Cardiac septum (tissue), 1 donor: Measurements from ENCODE around the gene TCF12. TPM values are rescaled to one million over a fixed set of nuclear protein-coding genes. Genes with fewer than 3 reads are reported as not detected.

ENCODE experiments used
- DNase-seq: peaks from one replicate; pipeline ENCODE4 v3.0.0-alpha.2; 2020; ENCODE audit warnings: low spot score
- intact Hi-C: fragments of 100-400 bp; cut with DNase I; formaldehyde crosslinking; loops from one replicate; pipeline ENCODE4 v1.14.0; 2022
- total RNA-seq: library from RNA; stranded (reverse); fragmentation: NEBNext Ultra II Directional; extraction: Animal tissue kit (Norgen Biotek cat#: 25700); gene quantifications from one replicate; pipeline ENCODE4 v1.2.1, GENCODE V29; 2021
- donor health status: DM: no; HTN: no; CAD: no.

Gene TCF12
- total RNA-seq, 1 donor from 2014 or later = 57.3 TPM

- intact Hi-C loops = no loop called here
- no peak for DNase-seq
Measured at GRCh38 chr15:57098896-57099295, 180.5 kb downstream of the TCF12 start.

- DNase-seq = no peak
- intact Hi-C loops = no loop called here
Measured at GRCh38 chr15:57100136-57100539, 181.7 kb downstream of the TCF12 start.

- intact Hi-C loops = no loop called here
- DNase-seq = no peak
Measured at GRCh38 chr15:57102858-57103257, 184.4 kb downstream of the TCF12 start.

- DNase-seq = no peak
- intact Hi-C loops = no loop called here
Measured at GRCh38 chr15:57108296-57108695, 189.9 kb downstream of the TCF12 start.

DNA sequence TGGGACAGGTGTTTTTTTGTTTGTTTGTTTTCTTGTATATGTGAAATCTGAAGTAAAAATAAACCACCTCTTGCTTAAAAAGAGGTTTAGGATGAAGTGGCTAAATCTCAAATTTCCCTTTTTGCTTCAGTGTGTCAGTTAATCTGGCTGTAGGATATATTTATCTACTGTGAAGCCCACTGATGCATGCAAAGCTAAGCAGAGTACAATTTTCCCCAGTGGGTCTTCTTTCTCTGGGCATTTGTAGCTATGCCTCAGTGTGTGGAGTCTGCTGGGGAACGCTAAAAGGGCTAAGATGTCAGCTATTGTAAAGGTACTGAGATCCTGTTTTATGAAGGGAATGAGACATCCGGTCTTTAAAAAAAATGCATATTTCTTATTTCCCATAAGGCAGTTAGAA lies 190.6 kb downstream of the TCF12 start:
- intact Hi-C loops = no loop called here
- DNase-seq = no peak

- intact Hi-C loops = no loop called here
- no peak for DNase-seq
Measured at GRCh38 chr15:57111002-57111401, 192.6 kb downstream of the TCF12 start.

GRCh38 chr15:57112178-57112577 lies 193.7 kb downstream of the TCF12 start:
- DNase-seq = no peak
- intact Hi-C loops = no loop called here

DNA sequence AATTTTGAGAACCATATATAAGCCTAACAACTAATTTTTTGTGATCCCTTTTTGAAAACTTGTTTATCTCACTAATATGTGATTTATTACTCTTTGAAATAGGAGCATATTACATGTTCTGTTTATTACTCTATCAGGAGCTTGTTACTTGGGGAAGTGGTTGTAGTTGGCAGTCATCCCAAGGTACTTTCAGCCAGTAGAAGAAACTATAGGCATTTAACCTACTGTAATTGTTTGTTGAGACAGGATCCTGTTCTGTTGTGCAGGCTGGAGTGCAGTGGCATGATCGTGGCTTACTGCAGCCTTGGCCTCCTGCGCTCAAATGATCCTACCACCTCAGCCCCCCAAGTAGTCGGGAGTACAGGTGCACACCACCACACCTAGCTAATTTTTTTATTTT lies 195.6 kb downstream of the TCF12 start:
- intact Hi-C loops = no loop called here
- DNase-seq = no peak

DNA sequence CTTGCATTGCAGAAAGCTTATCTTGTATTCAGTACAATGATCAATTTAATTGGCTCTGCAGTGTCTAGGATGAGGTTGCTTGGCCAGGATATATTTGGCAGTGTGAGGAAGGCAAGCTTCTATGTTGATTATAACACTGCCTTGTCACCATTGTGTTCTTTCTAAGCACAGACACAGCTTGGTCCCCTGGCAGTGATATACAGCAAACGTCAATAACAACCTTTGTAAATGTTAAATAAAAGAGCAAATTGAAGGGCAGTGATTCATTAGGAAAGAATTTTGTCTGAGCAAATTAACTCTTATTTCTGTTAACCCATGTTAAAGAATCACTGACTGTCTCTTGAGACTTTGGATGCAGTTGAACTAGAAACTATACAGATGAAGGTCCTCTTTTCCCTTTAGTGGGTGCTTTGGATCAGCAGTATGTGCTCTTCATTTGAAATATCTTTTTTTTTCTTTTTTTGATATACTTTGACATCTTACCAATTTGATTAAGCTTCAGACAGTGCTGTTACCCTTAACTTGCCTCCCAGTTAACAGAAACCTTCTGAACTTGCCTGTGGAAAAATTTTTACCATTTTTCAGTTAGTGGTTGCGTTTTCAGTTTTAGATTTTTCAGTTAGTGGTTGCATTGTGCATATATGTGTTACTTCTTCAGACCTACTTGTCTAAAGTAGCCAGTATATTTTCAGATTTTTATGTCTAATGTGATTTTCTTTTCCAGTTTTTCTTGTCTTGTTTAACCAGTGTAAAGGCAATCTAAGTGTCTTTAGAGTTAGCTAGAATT lies 199.8 kb downstream of the TCF12 start:
- DNase-seq = no peak
- intact Hi-C loops = no loop called here

DNA sequence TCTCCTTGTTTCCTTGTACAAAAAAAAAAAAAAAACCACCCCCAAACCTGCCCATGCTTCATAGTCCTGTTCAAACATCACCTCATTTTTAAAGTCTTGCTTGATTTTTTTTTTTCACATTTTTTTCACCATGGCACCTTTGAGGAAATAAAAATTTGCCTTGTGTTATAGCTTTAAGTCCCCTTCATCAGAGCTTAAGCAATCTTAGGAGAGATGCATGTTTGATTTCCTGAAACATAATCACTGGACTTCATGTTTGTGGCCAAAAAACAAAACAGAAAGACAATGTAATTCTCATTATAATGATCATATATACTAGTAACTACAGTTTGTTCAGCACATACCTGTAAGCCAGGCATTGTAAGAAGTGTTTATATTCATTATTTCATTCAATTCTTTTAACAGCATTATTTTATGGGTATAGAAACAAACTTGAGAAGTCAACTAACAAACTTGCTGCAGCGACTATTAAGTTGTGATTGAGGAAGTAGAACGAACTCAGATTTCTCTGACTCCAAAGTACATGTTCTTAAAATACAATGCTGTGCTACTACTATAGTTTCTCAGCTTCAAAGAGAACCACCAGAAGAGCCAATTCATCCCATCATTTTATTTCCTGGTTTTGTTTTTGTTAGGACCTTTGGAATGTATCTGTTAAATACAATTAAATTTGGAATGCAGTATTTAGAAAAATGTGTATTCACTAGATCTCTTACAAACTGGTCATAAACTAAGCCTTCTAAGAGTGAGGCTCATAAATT lies 203.8 kb downstream of the TCF12 start:
- intact Hi-C loops = no loop called here

DNA sequence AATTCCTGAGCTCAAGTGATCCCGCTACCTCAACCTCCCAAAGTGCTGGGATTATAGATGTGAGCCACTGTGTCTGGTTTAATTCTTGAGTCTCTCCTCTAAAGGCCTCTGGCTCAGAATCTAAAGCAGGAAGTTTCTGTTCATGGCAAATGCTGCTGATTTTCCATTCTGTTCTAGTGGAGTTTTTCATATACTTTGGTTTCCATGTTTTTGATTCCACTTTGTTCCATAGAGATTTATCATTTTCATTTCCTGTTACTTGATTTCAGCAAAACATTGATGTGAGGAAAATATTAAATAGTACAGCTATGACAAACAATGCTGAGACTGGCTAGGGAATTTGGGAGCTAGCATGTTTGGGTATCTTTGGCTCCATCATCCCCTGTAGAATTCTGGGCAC lies 205.6 kb downstream of the TCF12 start:
- intact Hi-C loops = no loop called here

More for the DNA sequence above, 203.8 kb downstream of the TCF12 start:
- no peak for DNase-seq

DNA sequence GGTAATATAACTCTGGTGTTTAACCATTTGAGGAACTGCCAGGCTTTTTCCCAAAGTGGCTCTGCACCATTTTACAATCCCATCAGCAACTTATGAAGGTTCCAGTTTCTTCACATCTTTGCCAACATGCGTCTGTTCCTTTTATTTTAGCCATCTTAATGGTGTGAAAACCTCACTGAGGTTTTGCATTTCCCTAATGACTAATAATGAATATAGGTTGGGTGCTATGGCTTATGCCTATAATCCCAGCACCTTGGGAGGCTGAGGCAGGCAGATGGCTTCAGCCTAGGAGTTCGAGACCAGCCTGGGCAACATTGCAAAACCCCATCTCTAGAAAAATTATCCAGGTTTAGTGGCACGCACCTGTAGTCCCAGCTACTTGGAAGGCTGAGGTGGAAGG lies 210.6 kb downstream of the TCF12 start:
- intact Hi-C loops = no loop called here
- no peak for DNase-seq

More for the DNA sequence above, 205.6 kb downstream of the TCF12 start:
- no peak for DNase-seq

DNA sequence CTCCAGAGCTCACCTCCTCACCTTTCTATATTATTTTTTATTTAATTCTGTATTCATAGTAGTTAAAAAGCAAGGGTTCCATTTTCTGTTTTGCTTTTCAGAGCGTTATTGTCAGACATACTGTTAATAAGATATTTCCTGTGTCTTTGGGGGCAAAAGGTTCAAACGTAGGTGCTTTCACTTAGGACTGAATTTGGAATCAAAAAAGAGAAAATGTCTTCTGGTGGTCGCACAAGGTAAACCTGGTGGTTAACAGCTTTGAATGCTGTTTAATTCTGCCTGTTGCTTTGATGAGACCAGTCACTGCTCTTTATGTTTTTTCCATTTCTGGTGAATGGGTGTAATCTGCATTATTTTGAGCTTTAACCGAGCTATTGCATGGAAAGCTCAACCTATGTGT lies 212.5 kb downstream of the TCF12 start:
- DNase-seq = no peak
- intact Hi-C loops = loop anchor here (10.0 kb wide), 1 partner anchor 306 kb away; no protein-coding TSS in a partner anchor

DNA sequence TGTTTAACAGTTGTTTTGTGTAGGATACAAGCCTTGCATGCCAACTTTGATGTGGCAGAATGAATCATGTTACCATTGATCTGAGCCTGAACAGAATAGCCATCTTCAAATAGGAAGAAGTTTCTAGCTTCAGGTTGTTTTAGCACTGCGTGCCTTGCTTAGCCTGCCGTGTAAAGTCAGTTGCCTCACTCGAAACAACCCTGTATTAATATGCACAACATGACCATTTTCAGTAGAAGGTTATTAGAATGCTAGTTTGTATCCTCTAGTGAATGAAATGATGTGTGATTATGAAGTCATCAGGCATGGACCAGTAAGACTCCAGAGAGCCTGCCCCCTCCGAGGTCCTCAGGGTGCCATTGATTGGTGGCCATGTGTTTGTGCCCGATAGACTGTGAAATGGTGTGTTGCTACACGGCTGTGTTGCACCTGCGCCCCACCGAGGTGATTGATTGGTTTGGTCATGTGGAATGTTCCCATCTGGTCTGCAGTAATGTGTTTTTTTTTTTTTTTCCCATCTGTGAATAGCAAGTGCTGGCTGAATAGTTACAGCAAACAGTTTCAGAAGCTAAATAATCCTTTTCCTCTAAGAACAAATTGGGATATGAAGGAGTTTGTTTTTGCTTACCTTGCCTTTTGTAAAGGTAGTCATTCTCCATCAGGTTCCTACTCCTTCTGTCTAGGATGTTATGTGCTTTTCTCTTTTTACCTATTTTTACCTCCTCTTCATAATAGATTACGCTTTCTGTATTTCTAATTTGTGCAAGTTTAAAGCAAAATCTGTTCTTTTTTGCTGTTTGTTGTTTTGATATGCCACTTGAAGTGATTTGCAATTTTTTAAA lies 214.9 kb downstream of the TCF12 start:
- DNase-seq = no peak
- intact Hi-C loops = loop anchor here (10.0 kb wide), 1 partner anchor 309 kb away; no protein-coding TSS in a partner anchor

- DNase-seq = no peak
- intact Hi-C loops = loop anchor here (10.0 kb wide), 1 partner anchor 309 kb away; no protein-coding TSS in a partner anchor
Measured at GRCh38 chr15:57134071-57134605, 215.7 kb downstream of the TCF12 start.

DNA sequence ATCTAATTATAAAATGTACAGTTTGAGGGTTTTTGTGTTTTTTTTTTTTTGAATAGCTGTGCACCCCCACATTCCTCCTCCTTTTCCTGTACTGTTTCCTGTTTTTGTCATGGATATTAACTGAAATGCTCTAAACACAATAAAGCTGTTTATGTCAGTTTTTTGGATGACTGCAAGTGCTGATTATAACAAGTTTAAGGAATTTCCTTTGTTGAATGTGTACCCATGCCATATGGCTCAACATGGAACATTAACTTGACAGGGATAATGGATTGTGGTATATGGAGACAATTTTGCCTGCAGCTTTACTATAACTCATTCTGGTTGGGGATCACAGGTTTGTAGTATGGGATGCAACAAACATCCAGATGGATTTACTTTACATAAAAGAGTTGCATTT lies 216.4 kb downstream of the TCF12 start:
- intact Hi-C loops = loop anchor here (5.0 to 10.0 kb wide), 2 partner anchors 218 to 310 kb away; partner anchors contain the start of gene TCF12

DNA sequence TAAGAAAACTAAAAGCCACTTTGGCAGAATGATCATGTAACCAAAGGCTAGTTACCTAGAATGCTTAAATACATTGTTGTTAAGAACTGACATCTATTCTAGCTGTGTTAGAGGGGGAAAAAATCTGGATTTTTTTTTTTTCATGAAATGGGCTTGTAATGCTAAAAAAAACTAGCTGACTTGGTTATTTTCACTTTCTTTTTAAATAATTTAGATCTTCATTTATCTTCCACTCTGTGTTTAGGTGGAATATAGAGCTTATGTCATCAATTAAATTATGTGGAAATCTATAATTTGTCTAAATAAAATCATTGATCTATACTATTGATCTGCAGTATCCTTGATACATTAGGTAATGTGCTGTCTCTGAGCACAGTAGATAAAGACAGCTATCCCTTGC lies 217.4 kb downstream of the TCF12 start:
- no peak for DNase-seq
- intact Hi-C loops = loop anchor here (5.0 to 10.0 kb wide), 2 partner anchors 218 to 311 kb away; partner anchors contain the start of gene TCF12

More for the DNA sequence above, 216.4 kb downstream of the TCF12 start:
- no peak for DNase-seq

- intact Hi-C loops = loop anchor here (5.0 to 10.0 kb wide), 2 partner anchors 221 to 314 kb away; partner anchors contain the start of gene TCF12
- DNase-seq = no peak
Measured at GRCh38 chr15:57138349-57138788, 219.9 kb downstream of the TCF12 start.

DNA sequence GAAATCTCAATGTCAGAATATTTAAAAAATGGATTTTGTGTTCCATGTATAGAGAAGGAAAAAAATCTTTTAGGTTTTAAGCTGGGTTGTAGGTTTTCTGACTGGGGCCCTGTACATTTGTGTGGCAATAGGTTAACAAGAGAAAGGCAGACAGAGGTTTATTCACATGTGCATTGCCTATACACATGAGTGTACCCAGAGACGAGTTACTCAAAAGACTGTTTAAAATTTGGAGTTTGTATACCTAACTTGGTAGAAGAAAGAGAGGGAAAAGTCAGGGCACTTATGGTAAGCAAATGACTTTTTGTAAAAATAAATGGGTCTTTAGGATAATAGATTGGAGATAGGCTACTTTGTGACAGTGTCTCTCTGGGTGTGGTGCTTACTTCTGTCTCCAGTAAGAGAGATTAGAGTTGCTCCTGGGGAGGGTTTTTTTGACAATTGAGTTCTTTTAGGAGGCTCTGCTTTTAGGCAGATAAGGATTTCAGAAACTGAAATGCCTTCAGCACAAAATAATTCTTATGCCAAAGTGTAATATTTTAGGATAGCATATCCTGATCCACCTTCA lies 225.2 kb downstream of the TCF12 start:
- intact Hi-C loops = loop anchor here (10.0 kb wide), 1 partner anchor 649 kb away; no protein-coding TSS in a partner anchor
- DNase-seq = no peak
